Fibroblast of skin of right quadriceps (primary cell): Measurements from ENCODE around the gene UBQLN4.
"Not testable (repeated sequence)": the region's sequence is repeated elsewhere in the genome, so short reads cannot be mapped to it uniquely, and the experiment has no call there.

Experiments
- DNase-seq: peaks from one replicate; pipeline ENCODE4 v3.0.0-alpha.2; 2013

UBQLN4 gene

DNA sequence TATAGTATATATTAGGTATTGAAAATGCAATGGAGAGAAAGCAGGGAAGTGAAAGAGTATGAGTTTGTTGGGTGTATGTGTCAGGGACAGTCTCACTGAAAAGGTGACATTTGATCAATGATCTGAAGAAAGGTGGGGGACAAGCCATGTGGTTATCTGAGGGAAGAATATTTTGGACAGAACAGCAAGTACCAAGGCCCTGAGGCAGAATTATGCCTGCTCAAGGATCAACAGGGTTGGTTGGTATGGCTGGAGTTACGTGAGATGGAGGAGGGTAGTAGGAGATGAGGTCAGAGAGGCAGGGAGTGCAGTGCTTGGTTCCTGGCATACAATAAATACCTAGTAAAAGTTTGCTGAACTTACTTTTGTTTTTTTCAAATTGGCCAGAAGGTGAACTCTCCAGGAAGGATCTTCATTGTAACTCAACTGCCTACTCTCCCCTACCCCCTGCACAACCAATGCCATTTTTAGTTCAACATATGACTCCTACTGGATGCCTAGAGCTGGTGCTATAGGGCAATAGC, 2.8 kb upstream of the UBQLN4 start:
- no peak for DNase-seq

DNA sequence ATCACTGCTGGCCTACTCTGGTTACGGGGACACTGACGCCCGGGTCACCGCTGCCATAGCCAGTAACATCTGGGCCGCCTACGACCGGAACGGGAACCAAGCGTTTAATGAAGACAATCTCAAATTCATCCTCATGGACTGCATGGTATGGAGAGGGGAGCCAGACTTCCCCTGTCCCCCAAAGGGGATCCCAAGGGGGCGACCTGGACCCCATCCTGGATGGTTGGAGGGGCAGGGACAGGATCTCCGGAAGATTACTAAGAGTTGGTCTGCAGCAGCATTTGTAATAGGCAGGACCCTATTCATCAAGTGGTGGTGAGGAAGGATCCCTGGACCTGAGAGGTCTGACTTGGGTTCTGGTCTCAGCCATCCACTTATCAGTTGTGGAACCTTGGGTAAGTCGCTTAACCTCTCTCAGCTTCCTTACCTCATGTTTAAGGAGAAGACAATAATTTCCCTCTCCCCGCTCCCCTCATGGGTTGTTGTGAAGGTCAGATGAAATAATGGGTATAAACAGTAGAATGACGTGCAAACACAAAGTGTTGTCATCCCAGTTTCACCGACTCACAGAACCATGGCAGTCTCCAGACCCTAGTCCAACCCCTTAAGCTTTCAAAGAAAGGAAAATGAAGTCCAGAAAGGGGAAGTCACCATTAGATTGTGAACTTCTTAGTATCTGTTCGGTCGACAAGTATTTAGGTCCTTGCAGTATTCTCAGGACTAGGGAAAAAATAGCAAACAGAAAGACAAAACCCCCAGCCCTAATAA, 1.9 kb upstream of the UBQLN4 start:
- no peak for DNase-seq

DNA sequence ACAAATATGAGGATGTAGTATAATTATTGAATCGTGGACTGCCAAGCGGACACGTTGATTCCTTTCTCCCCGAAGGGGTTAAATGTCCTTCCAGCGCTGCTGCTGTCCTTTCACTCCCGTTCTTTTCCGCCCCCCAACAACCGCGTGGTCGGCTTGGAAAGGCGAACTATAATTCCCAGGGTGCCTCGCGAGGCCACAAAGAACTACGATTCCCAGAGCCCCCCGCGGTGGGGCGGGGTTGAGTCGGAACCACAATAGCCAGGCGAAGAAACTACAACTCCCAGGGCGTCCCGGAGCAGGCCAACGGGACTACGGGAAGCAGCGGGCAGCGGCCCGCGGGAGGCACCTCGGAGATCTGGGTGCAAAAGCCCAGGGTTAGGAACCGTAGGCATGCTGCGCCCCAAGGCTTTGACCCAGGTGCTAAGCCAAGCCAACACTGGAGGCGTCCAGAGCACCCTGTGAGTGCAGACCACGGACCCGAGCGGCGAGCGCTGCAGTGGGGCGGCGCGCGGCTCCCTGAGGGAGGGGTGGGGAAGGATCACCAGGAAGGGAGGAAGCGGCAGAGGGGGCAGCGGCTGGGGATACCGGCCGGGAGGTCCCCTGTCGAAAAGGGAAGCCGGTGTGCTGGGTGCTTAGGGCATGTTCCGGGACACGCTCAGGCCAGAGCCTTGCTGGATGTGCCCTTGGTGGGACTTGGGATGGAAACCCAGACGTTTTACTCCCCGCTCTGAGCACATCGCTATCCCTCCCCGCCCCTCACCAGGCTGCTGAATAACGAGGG, 1.1 kb upstream of the UBQLN4 start, which contains the start of gene LAMTOR2:
TSS of gene LAMTOR2 (plus strand) at position 283 of the 781 bp plus-strand sequence. CDS start at position 391, 108 bp downstream.
- DNase-seq: peak; percentile 97

DNA sequence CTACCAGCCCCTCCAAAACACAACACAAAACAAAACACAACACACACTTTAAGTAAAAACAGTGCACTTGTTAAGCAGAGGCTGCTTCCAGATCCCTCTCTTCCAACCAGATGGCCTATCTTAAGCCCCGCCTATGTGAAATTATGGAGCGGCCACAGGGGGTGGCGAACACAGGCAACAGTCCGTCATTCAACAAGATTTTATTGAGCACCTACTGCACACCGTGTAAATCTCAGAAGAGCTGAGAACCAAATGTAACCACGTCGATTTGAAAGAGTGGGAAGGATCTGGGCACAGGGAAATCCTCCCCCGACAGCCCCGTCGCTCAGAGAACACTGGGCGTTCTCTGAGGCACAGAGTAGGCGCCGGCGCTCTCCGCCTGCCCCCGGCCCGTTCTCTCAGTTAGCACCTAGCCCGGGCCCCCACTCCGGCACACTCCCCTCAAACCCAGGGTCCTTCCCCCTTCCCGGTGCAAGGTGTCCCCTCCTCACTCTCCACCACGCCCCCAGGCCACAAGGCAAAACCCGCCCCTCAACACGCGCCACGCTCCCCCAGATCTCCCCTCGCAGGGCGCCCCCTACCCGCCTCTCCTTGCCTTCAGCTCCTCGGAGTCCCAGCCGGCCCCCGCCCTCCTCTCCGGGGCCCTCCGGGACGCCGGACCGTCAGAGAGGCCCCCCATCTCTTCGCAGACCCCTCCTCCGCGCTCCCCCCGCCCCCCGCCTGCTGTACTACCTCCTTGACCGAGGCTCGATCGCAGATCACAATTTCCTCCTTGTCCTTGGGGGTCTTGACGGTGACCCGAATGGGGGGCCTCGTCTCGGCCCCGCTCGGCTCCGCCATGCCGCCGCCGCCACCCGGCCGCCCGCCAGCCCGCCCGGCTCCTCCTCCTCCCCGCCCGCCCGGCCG, 483 bp downstream of the UBQLN4 start:
- DNase-seq: peak; percentile 61

DNA sequence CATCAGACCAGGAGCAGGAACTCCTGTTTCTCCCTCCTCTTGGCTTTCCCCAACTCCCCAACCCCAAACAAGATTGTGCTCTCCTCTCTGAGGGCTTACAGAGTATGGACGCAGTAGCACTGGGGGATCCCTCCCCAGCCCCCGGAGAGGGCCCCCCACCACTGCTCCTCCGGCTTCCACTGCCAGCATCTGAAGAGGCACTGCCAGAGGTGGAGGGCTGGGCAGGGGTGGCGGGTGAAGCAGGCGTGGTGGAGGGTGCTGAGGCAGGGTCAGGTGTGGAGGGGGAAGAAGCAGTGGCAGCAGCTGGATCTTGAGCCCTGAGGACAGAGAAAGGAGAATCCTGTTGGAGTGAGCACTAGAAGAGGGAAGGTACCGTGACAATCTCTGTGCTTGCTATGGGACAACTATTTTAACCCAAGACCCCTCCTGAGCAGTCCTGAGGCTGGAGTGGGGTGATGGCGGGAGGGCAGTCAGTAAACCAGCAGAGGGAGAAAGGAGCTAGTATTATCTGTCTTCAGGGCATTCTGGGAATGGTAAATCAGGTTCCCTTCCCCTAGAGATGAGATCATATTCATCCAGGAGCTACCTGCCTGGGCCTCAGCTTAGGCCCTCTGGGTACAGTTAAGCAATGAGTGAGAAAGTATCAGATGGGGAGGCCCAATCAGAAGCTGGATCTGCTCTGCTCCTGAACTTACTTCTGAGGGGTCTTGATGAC, 2.4 kb downstream of the UBQLN4 start:
- no peak for DNase-seq

DNA sequence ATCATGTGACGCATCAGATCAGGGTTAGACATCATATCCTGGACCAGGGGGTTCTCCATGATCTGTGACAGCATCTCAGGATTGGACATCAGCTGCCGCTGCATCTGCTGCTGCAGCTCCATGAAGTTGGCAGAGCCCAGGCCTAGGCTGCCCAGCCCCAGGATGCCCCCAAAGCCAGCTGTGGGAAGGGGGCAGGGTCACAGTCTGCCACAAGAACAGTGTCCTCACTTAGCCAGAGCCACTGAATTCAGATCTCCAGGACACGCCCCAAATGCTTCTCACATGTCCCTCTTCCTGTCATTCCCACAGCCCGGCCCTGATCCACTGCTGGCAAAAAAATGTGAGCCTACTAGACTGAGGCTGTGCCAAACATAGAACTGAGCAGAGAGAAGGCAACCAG, 3.2 kb downstream of the UBQLN4 start:
- DNase-seq: no peak

DNA sequence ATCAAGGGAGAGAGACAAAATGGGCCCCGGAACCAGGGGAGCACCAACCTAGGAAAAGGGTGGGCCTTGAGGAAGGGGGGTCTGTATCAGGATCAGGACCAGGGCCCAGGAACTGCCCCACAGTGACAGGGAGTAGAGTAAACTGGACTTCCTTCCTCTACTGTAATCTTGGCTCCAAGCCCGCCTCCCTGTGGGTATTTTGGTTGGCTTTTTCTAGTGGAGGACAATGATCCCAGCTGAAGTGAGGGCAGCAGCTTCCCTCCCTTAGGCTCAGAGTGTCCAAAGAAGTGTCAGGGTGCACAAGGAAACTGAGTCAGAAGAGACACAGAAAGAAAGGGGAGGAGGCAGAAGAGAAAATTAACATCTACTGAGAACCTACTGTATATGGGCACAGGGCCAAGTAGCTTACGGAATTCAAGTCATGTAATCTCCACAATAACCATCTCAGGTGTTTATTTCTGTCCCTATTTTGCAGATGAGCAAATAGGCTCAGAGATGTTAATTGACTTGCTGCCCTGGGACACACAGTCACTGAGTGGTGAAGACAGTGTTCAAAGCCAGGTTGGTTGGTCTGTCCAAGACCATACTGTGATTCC, 4.8 kb downstream of the UBQLN4 start:
- no peak for DNase-seq

DNA sequence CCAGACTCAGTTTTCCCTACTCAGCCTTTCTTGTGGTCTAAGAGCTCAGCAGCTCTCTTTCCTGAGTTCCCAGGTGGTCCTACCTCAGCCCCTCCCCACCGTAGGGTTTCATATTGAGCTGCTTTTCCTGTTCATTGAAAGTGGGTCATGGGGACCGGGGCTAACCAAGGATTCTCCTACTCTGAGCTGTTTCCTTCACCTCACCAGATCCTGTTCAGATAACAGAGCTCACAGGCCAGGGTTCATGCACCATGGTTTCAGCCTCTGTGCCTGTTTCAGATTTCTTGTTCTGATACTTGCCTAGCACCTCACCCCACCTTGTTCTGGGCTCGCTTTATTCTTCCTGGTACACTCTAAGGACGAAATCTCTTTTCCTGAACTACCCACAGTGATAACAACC, 8.5 kb downstream of the UBQLN4 start:
- no peak for DNase-seq

DNA sequence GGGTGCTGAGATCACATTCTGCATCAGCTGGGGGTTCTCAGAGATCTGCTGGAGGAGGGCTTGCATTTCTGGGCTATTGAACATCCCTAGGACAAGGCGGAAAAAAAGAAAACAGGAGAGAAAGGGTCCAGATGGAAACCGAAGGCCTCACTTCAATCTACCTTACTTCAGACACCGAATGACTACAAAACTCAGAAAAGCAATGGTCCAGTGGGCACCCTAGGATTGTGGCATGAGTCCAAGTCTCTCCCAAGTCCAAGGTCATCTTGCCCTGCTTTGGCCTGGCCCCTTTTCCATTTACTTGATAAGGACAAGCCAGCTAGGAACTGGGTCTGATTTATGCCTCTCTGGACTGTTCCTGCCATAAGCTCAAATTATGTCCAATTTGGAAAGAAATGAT, 10.8 kb downstream of the UBQLN4 start:
- no peak for DNase-seq

DNA sequence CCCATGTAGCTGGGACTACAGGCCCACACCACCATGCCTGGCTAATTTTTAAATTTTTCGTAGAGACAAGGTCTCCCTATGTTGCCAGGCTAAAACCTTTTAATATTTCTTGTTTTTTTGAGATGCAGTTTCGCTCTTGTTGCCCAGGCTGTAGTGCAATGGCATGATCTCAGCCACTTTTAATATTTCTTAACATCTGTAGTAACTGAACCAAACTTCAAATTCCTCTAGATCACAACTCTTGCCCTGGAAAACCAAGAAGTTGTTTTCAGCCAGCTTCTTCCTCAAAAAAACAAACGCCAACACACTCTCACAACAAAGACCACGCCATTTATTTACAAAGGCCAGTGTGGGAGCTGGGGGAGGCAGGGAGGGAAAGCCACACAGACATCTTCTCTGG, 18.6 kb downstream of the UBQLN4 start:
- DNase-seq: not testable (repeated sequence)

DNA sequence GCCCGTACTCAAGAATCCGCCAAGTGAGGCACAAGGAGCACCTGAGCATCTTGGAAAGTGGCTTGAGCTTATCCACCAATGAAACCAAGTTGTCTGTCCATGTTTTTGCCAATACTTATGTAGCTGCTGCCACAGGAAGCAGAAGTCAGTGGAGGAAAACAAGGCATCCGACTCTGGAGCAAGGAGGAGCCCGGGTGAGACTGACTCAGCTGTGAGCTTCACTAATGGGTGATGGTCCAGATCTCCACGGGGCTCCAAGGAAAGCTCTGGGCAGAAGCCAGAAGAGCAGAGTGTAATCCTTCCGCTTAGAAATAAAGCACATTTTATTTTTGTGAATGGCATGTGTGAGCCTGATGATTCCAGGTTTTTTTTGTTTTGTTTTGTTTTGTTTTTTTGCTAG, 20.6 kb downstream of the UBQLN4 start:
- peak; percentile 20 for DNase-seq

DNA sequence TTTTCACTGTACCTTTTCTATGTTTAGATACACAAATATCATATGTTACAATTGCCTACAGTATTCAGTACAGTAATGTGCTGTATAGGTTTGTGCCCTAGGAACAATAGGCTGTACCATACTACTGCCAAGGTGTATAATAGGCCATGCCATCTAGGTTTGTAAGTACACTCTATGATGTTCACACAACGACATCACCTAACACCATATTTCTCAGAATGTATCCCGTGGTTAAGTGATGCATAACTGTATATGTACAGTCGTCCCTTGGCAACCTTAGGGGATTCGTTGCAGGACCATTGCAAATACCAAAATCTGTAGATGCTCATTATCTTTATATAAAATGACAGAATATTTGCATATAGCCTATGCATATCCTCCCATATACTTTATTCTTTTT, 27.0 kb downstream of the UBQLN4 start:
- DNase-seq: no peak

DNA sequence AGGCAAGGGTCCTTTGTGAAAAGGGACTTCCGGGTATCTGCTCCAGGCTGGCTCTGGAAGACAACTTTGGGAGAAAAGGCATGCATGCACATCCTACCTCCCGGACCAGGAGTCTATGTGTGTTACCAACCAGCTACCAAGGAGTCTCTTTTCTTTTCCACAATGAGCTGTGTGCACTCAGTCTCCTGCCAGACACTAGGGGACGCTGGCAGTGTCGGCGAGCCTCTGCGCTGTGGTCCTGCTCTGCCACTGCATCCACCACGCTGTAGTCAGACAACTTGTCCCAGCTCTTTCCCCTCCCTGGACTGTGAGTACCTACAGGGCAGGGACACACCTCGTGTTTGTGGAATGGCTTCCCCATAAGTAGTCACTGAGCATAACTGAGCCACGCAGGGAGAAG, 27.7 kb downstream of the UBQLN4 start:
- peak; percentile 23 for DNase-seq

DNA sequence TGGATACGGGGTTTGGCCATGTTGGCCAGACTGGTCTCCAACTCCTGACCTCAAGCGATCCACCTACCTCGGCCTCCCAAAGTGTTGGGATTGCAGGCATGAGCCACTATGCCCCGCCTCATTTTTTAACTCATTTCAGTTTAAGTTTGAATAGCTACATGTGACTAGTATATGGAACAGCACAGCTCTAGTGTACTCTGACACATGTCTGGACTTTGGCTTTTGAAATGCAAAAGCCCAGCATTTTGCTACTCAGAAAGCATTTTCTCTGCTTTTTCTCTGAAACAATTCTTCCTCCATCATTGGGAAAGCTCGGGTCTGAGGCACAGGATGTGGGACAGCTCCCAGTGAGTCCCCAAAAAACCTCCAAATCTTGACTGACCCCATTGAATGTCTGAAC, 28.8 kb downstream of the UBQLN4 start:
- DNase-seq: no peak

DNA sequence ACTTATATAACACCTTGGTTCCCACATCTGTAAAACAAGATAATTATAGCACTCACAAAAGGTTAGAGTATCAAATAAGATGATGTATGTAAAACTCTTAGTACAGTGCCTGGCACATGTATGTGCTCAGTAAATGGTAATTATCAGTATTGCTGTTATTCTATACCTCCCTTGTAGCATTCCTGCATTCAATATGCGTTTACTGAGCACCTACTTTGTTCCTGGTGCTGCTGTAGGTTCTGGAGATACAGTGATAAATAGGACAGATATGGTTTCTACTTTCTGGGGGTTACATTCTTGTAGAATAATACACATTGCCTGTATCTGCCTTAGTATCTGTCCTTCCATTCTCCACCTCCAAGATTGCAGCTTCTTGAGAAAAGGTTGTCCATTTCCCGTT, 31.6 kb downstream of the UBQLN4 start:
- no peak for DNase-seq

DNA sequence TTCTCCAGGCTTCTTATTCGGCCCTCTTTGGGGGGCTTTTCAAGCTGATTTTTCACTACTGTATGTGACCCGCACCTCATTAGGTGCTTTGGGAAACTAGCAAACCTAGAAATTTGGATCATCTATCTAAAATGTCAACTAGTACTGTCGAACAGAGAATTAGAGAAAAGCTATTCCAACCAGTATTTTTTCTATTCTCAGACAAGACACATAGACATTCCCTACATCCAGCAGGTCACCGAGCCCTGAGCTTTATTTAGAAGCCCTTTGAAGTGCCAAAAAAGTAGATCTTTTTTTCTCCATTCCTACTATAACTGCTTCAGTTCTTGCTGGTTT, 32.5 kb downstream of the UBQLN4 start:
- no peak for DNase-seq

DNA sequence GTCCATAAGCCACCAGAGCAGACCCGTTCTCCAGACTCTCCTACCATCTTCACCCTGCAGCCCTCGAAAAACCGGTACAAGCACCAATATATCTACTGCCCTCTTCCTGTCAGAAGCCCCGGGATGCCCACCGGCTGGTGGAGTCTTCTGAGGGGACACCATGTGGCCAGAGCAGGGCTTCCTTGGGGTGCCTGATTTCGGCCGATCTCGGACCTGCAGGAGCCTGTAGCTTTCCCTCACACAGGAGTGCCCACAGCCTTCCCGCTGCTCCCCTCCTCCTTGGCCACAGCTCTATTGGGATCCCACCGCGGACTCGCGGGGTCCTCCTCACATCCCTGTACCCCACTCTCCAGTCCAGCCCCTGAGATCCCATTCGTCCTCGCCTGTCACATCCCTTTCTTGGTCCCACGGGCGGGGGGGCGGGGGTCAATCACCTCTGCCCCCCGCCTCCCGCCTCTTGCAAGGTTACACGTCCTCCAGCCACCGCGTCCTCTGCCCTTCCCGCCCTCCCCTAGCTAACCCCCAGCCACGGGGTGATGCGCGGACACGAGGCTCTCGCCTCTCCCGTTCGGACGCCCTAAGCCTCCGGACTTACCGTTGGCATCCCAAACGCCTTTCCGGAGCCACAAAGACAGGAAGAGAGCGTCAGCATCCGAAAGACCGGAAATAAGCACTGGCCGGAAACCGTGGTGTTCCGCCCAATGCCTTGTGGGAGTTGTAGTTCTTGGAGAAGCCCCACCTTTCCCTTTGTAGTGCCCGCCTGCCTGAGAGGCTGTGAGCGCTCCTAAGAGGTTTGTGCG, 33.1 kb downstream of the UBQLN4 start, which contains the start of gene SSR2:
TSS of gene SSR2 (minus strand) at position 659 of the 800 bp plus-strand sequence. CDS start 784 bp downstream, outside the sequence.
- DNase-seq: peak; percentile 89

DNA sequence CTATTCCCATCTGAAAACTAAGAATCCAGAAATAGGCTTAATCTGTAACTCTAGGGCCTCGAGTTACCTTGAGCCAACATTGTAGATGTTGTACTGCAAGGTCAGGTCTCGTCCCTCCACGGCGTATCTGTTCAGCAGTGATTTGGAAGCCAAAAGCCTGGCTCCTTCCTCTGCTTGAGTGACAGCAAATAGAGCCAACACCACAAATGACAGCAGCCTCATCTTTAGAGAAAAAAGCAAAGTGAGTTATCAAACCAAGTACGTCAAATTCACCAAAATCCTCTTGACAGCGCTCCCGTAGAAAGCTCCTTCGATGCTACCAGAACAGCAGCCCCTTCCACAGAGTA, 33.7 kb downstream of the UBQLN4 start:
- DNase-seq: no peak

DNA sequence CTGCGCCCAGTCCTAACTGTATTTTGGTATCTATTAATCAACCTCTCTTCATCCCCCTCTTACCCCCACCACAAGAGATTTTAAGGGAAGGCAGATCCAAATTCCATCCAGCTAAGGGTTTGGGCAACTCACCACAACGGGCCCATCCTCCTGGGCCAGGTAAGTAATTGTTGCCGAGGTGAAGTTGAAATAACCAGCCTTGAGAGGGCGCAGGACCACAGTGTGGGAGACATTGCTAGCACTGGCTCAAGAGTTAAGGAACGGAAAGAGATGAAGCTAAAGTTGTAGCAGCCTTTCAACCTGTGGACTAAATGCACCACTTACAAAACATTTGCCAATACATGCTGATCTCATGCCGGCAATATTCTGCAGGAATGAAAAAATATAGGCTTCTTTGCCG, 38.8 kb downstream of the UBQLN4 start:
- no peak for DNase-seq

DNA sequence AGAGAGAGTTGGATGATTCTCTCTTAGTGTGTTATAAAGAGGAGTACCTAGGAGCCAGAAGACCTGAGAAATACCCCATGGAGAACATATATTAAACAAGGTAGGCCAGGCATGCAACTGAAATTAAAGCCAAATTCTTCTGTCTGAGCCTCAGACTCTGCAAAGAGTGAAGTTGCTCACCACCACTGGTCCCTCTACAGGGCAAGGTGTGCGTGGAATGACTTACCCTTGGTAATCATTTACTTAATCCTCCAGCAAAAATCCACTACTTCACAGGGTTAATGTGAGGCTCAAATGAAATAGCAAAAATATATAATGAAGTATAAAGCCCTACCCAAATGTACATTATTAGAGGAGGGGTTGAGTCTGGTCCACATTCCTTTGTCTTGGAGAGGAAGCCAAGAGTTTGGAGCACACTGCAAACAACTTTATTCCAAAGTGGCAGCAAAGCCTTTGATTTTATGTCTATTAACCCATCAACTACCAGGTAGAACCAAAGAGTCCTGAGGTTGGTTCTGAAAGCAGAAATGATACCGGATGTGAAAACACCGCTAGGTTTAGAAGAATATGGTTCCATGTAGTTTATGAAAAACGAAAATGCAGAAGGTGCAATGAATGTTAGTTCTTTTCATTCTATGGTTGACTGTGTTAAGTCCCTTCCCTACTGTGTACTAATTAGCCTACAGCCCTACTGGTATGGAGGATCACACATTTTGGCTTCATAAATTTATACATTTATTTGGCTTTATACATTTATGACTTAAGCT, 41.4 kb downstream of the UBQLN4 start:
- DNase-seq: no peak
